K562 (cell line): ENCODE results near the gene STUM. TPM values are rescaled to one million over a fixed set of nuclear protein-coding genes. Genes with fewer than 3 reads are reported as not detected.

Experiments
- CEBPG ChIP-seq, 3 experiments: fragments of 200-800 bp in 1 of 3; sonication (Bioruptor generic) in 1 of 3; sonication (generic) in 1 of 3; formaldehyde crosslinking in 1 of 3; IDR thresholded peaks in 2 of 3; conservative IDR thresholded peaks in 1 of 3; 2 replicates each; pipeline versions ENCODE4 v1.6.1 to v1.8.0; 2016 to 2022; ENCODE audit warnings: missing compliant biosample characterization in 2 of 3, missing genetic modification characterization in 2 of 3, mild to moderate bottlenecking in 1 of 3, missing genetic modification reagents in 1 of 3
- E4F1 ChIP-seq: fragments of 250-450 bp; sonication (Bioruptor Pico); IDR thresholded peaks from 2 replicates; pipeline ENCODE4 v1.5.0; 2021; ENCODE audit warnings: mild to moderate bottlenecking, borderline replicate concordance
- L3MBTL2 ChIP-seq: fragments of 450-650 bp; IDR thresholded peaks from 2 replicates; pipeline ENCODE4 v1.6.1; 2016; ENCODE audit warnings: mild to moderate bottlenecking, moderate library complexity
- MAFF ChIP-seq: IDR thresholded peaks from 2 replicates; pipeline ENCODE4 v1.6.1; 2012; ENCODE audit warnings: low read length, improper control_type of control experiment
- RAD21 ChIP-seq, 2 experiments: fragments of 250-450 bp in 1 of 2; fragments of 450-650 bp in 1 of 2; sonication (Bioruptor Pico) in 1 of 2; formaldehyde crosslinking in 1 of 2; IDR thresholded peaks in 1 of 2; conservative IDR thresholded peaks in 1 of 2; 2 replicates each; pipeline versions ENCODE4 v1.4.0 to v1.8.0; 2020 to 2022; ENCODE audit warnings: mild to moderate bottlenecking in 2 of 2, moderate library complexity in 1 of 2
- SRSF9 ChIP-seq: fragments of 200-400 bp; formaldehyde crosslinking; IDR thresholded peaks from 2 replicates; pipeline ENCODE4 v1.6.1; 2017; ENCODE audit warnings: low read depth, low read length, borderline replicate concordance
- ZBTB40 ChIP-seq, 2 experiments: fragments of 450-650 bp in 1 of 2; sonication (generic) in 1 of 2; formaldehyde crosslinking in 1 of 2; IDR thresholded peaks; 2 replicates each; pipeline versions ENCODE4 v1.7.1 to v1.9.0; 2016 to 2022; ENCODE audit warnings: inconsistent platforms in 1 of 2, mild to moderate bottlenecking in 1 of 2, missing genetic modification reagents in 1 of 2
- ZNF184 ChIP-seq: sonication (generic); formaldehyde crosslinking; IDR thresholded peaks from 2 replicates; pipeline ENCODE4 v1.5.0; 2020; ENCODE audit warnings: missing genetic modification reagents
- polyA plus RNA-seq, 8 experiments: library from polyadenylated mRNA; depleted of rRNA in 4 of 8; stranded (reverse) in 5 of 8; unstranded in 3 of 8; fragments of >200 nt; fragmentation: Nextera tagmentation in 2 of 8; fragmentation: Illumina TruSeq in 1 of 8; extraction: Ambion mirVana in 2 of 8; extraction: Trizol in 1 of 8; gene quantifications; 2 replicates each; pipeline versions ENCODE4 v1.2.1 to v1.2.3, GENCODE V29; 2011 to 2014; ENCODE audit warnings: inconsistent platforms in 1 of 8, missing spikeins in 1 of 8
- total RNA-seq, 7 experiments: library from RNA; depleted of rRNA in 6 of 7; stranded (reverse); fragments of >200 nt in 6 of 7; fragmentation: Illumina TruSeq in 2 of 7; extraction: Trizol in 2 of 7; gene quantifications; 2 replicates each; pipeline versions ENCODE4 v1.2.1 to v1.2.3, GENCODE V29; 2011 to 2021; ENCODE audit warnings: low replicate concordance in 1 of 7
- TF ChIP-seq, protein P1 (sequence below): sonication (generic); formaldehyde crosslinking; IDR thresholded peaks from 2 replicates; pipeline ENCODE4 v1.8.1; 2023; ENCODE audit warnings: mild to moderate bottlenecking, missing genetic modification reagents
- TF ChIP-seq, protein P2 (sequence below): sonication (generic); formaldehyde crosslinking; IDR thresholded peaks from 2 replicates; pipeline ENCODE4 v1.9.0; 2022; ENCODE audit warnings: mild to moderate bottlenecking, missing genetic modification reagents

STUM gene
- total and polyA plus RNA-seq, 9 of the 15 experiments (the other 6 are each of a cell fraction or from before 2014, with no cell fraction given): not detected

GRCh38 chr1:226637147-226637935 is 88.8 kb downstream of the STUM start (continued):
- no peak for TF ChIP-seq ZBTB40 (IDR thresholded peaks at IDR 0.05)
- TF ChIP-seq ZBTB40 (CRISPR knock-in tag; IDR thresholded peaks at IDR 0.05): no peak
- TF ChIP-seq, protein P1, sequence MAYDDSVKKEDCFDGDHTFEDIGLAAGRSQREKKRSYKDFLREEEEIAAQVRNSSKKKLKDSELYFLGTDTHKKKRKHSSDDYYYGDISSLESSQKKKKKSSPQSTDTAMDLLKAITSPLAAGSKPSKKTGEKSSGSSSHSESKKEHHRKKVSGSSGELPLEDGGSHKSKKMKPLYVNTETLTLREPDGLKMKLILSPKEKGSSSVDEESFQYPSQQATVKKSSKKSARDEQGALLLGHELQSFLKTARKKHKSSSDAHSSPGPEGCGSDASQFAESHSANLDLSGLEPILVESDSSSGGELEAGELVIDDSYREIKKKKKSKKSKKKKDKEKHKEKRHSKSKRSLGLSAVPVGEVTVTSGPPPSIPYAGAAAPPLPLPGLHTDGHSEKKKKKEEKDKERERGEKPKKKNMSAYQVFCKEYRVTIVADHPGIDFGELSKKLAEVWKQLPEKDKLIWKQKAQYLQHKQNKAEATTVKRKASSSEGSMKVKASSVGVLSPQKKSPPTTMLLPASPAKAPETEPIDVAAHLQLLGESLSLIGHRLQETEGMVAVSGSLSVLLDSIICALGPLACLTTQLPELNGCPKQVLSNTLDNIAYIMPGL: no peak
- TF ChIP-seq CEBPG (CRISPR knock-in tag; IDR thresholded peaks at IDR 0.05): no peak
- TF ChIP-seq CEBPG (tag; conservative IDR thresholded peaks at IDR 0.05 in 1 of 2, IDR thresholded peaks at IDR 0.05 in 1 of 2): no peak
- TF ChIP-seq E4F1 (CRISPR knock-in tag): no peak
- TF ChIP-seq, protein P2, sequence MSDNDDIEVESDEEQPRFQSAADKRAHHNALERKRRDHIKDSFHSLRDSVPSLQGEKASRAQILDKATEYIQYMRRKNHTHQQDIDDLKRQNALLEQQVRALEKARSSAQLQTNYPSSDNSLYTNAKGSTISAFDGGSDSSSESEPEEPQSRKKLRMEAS: peak; percentile 38; the same call in 1 of the 2 replicates
- no peak for TF ChIP-seq MAFF
- peak; percentile 43 to 59; a peak in 3 of 4 replicates for TF ChIP-seq RAD21 (CRISPR knock-in tag; conservative IDR thresholded peaks at IDR 0.05 in 1 of 2, IDR thresholded peaks at IDR 0.05 in 1 of 2)
- no peak for TF ChIP-seq ZNF184 (CRISPR knock-in tag)
- TF ChIP-seq L3MBTL2: peak; percentile 38; the same call in 1 of the 2 replicates
- no peak for TF ChIP-seq SRSF9
